Thoracic aorta (tissue), 2 donors: Measurements from ENCODE around the gene TUT1. TPM values are rescaled to one million over a fixed set of nuclear protein-coding genes. Genes with fewer than 3 reads are reported as not detected.

Experiments
- ATAC-seq: fragments of 150-250 bp; one replicate; pipeline ENCODE4 v1.8.0; 2017; ENCODE audit warnings: low read depth; ENCODE audit not compliant: insufficient number of reproducible peaks, low FRiP score
- DNase-seq: peaks from one replicate; pipeline ENCODE4 v3.0.0-alpha.2; 2020; ENCODE audit warnings: low spot score
- H3K27ac ChIP-seq, 2 donors: fragments of 200-600 bp; sonication (generic); 1 replicate in 1 of 2; 2 replicates in 1 of 2; pipeline ENCODE4 v1.5.1; 2016; ENCODE audit warnings: mild to moderate bottlenecking in 2 of 2, moderate library complexity in 2 of 2
- H3K27me3 ChIP-seq: fragments of 200-600 bp; sonication (generic); replicated peaks from 2 replicates; pipeline ENCODE4 v1.6.0; 2016; ENCODE audit warnings: mild to moderate bottlenecking; ENCODE audit not compliant: insufficient read depth
- H3K36me3 ChIP-seq: fragments of 200-600 bp; sonication (generic); one replicate; pipeline ENCODE4 v1.5.1; 2016
- H3K4me1 ChIP-seq, 2 donors: fragments of 200-600 bp; sonication (generic); 1 replicate in 1 of 2; 2 replicates in 1 of 2; pipeline versions ENCODE4 v1.5.1 to v1.6.0; 2016; ENCODE audit warnings: low read depth in 2 of 2, mild to moderate bottlenecking in 1 of 2; ENCODE audit not compliant: control insufficient read depth in 1 of 2
- H3K4me3 ChIP-seq: fragments of 200-600 bp; sonication (generic); 2 replicates; pipeline ENCODE4 v1.5.1; 2016; ENCODE audit warnings: mild to moderate bottlenecking
- H3K9me3 ChIP-seq: fragments of 200-600 bp; sonication (generic); 2 replicates; pipeline ENCODE4 v1.5.1; 2016
- CTCF ChIP-seq: fragments of 200-600 bp; sonication (generic); IDR thresholded peaks from one replicate; pipeline ENCODE4 v1.5.1; 2019; ENCODE audit warnings: antibody characterized with exemption
- total RNA-seq, 2 donors: library from RNA; depleted of rRNA; stranded (reverse); fragments of >200 nt; gene quantifications; one replicate each; pipeline versions ENCODE4 v1.1.0 to v1.2.3, GENCODE V29; 2016

TUT1 gene
- total RNA-seq, 2 donors from 2014 or later = 9.5 to 12.5 TPM

GRCh38 chr11:62539238-62539925 is 51.9 kb downstream of the TUT1 start:
- H3K4me1 ChIP-seq = peaks cover 52 to 80% of the 10 kb centered on the region in 2 donors
- DNase-seq = no peak
- no peak for ATAC-seq

GRCh38 chr11:62538470-62539237 is 52.7 kb downstream of the TUT1 start:
- no peaks in the 10 kb centered on the region for H3K27me3 ChIP-seq
- no peak for TF ChIP-seq CTCF
- no peaks in the 10 kb centered on the region for H3K9me3 ChIP-seq
- ATAC-seq = no peak
- H3K36me3 ChIP-seq = peaks cover 26% of the 10 kb centered on the region
- DNase-seq = no peak
- H3K4me3 ChIP-seq = peak overlapping the region; percentile 91
- peak overlapping the region; percentile 51 to 57 for H3K27ac ChIP-seq
- H3K4me1 ChIP-seq = peaks cover 52 to 75% of the 10 kb centered on the region in 2 donors

More at GRCh38 chr11:62539238-62539925, 51.9 kb downstream of the TUT1 start:
- TF ChIP-seq CTCF = no peak
- Histone ChIP-seq H3K27ac (peak overlapping the region; percentile 98), H3K27me3 (no peaks in the 10 kb centered on the region), H3K9me3 (no peaks in the 10 kb centered on the region), H3K36me3 (peaks cover 19% of the 10 kb centered on the region), H3K4me3 (peak overlapping the region; percentile 91)

- H3K4me1 ChIP-seq = peaks cover 40 to 63% of the 10 kb centered on the region in 2 donors
Measured at GRCh38 chr11:62536301-62536957, 54.9 kb downstream of the TUT1 start.

GRCh38 chr11:62535802-62536201 is 55.5 kb downstream of the TUT1 start:
- peak overlapping the region; percentile 20 to 43 for H3K27ac ChIP-seq
- ATAC-seq (no peak), DNase-seq (no peak)
- no peak overlapping the region for H3K4me3 ChIP-seq
- H3K36me3 ChIP-seq = peaks cover 54% of the 10 kb centered on the region
- TF ChIP-seq CTCF = no peak
- H3K4me1 ChIP-seq = peaks cover 34 to 57% of the 10 kb centered on the region in 2 donors
- H3K27me3 ChIP-seq = no peaks in the 10 kb centered on the region
- H3K9me3 ChIP-seq = no peaks in the 10 kb centered on the region

More at GRCh38 chr11:62536301-62536957, 54.9 kb downstream of the TUT1 start:
- ATAC-seq (no peak), DNase-seq (no peak)
- no peaks in the 10 kb centered on the region for H3K9me3 ChIP-seq
- H3K4me3 ChIP-seq = no peak overlapping the region
- TF ChIP-seq CTCF = no peak
- H3K27me3 ChIP-seq = no peaks in the 10 kb centered on the region
- peaks cover 48% of the 10 kb centered on the region for H3K36me3 ChIP-seq
- H3K27ac ChIP-seq = peak overlapping the region; percentile 20 to 39
